Memory B cell (primary cell): ENCODE measurements around the gene MARVELD3.
"Not testable (repeated sequence)": the region's sequence is repeated elsewhere in the genome, so short reads cannot be mapped to it uniquely, and the experiment has no call there.

Experiments
- ATAC-seq: fragments of 150-1000 bp; cut with Tn5 transposase; 2 replicates; pipeline ENCODE4 v1.10.0; 2021; ENCODE audit warnings: low read depth, mild to moderate bottlenecking, moderate library complexity
- DNase-seq, 2 donors: peaks; one replicate each; pipeline ENCODE4 v3.0.0; 2022; ENCODE audit warnings: low spot score in 2 of 2
- H3K27ac Mint-ChIP-seq: one replicate; pipeline ENCODE4 v1.8.0; 2022; ENCODE audit warnings: mild to moderate bottlenecking, moderate library complexity, mixed read lengths
- H3K27me3 Mint-ChIP-seq: one replicate; pipeline ENCODE4 v1.8.0; 2022; ENCODE audit warnings: mixed read lengths
- H3K36me3 Mint-ChIP-seq: one replicate; pipeline ENCODE4 v1.8.0; 2022; ENCODE audit warnings: mild to moderate bottlenecking, mixed read lengths
- H3K4me1 Mint-ChIP-seq: one replicate; pipeline ENCODE4 v1.8.0; 2022; ENCODE audit warnings: mixed read lengths
- H3K4me3 Mint-ChIP-seq: one replicate; pipeline ENCODE4 v1.8.0; 2022; ENCODE audit warnings: mild to moderate bottlenecking, moderate library complexity, mixed read lengths
- H3K9me3 Mint-ChIP-seq: one replicate; pipeline ENCODE4 v1.8.0; 2022; ENCODE audit warnings: mixed read lengths

The MARVELD3 gene

GRCh38 chr16:71671165-71671564 is 45.2 kb downstream of the MARVELD3 start:
- ATAC-seq, result no peak
- Mint-ChIP-seq H3K36me3 (peaks cover 39% of the 10 kb centered on the region), H3K27ac (no peak overlapping the region), H3K27me3 (no peaks in the 10 kb centered on the region), H3K4me3 (no peak overlapping the region), H3K9me3 (no peaks in the 10 kb centered on the region), H3K4me1 (no peaks in the 10 kb centered on the region)
- no peak for DNase-seq

- Mint-ChIP-seq H3K4me3 (no peak overlapping the region), H3K9me3 (no peaks in the 10 kb centered on the region), H3K27ac (no peak overlapping the region), H3K36me3 (peaks cover 37% of the 10 kb centered on the region), H3K4me1 (no peaks in the 10 kb centered on the region), H3K27me3 (no peaks in the 10 kb centered on the region)
- no peak for DNase-seq
- no peak for ATAC-seq
Observed at GRCh38 chr16:71672125-71672524, 46.1 kb downstream of the MARVELD3 start.

GRCh38 chr16:71672803-71673581 is 47.0 kb downstream of the MARVELD3 start:
- no peaks in the 10 kb centered on the region for H3K9me3 Mint-ChIP-seq
- no peaks in the 10 kb centered on the region for H3K4me1 Mint-ChIP-seq
- H3K27me3 Mint-ChIP-seq, result no peaks in the 10 kb centered on the region
- H3K4me3 Mint-ChIP-seq, result no peak overlapping the region
- H3K36me3 Mint-ChIP-seq, result peaks cover 37% of the 10 kb centered on the region
- no peak for DNase-seq
- no peak for ATAC-seq
- H3K27ac Mint-ChIP-seq, result no peak overlapping the region

- ATAC-seq (no peak), DNase-seq (no peak)
- H3K36me3 Mint-ChIP-seq, result peaks cover 38% of the 10 kb centered on the region
- no peaks in the 10 kb centered on the region for H3K9me3 Mint-ChIP-seq
- no peaks in the 10 kb centered on the region for H3K27me3 Mint-ChIP-seq
- no peak overlapping the region for H3K27ac Mint-ChIP-seq
- H3K4me3 Mint-ChIP-seq, result no peak overlapping the region
- H3K4me1 Mint-ChIP-seq, result no peaks in the 10 kb centered on the region
Observed at GRCh38 chr16:71673582-71673973, 47.6 kb downstream of the MARVELD3 start.

- H3K27me3 Mint-ChIP-seq, result no peaks in the 10 kb centered on the region
- H3K9me3 Mint-ChIP-seq, result no peaks in the 10 kb centered on the region
- H3K27ac Mint-ChIP-seq, result no peak overlapping the region
- H3K4me3 Mint-ChIP-seq, result no peak overlapping the region
- peaks cover 42% of the 10 kb centered on the region for H3K36me3 Mint-ChIP-seq
- H3K4me1 Mint-ChIP-seq, result no peaks in the 10 kb centered on the region
- ATAC-seq (no peak), DNase-seq (no peak)
Observed at GRCh38 chr16:71674229-71674628, 48.2 kb downstream of the MARVELD3 start.

- Mint-ChIP-seq H3K27ac (no peak overlapping the region), H3K36me3 (peaks cover 34% of the 10 kb centered on the region), H3K4me1 (no peaks in the 10 kb centered on the region), H3K9me3 (no peaks in the 10 kb centered on the region), H3K4me3 (no peak overlapping the region), H3K27me3 (no peaks in the 10 kb centered on the region)
- ATAC-seq (no peak), DNase-seq (no peak)
Observed at GRCh38 chr16:71675380-71675779, 49.4 kb downstream of the MARVELD3 start.

GRCh38 chr16:71676236-71676635 is 50.3 kb downstream of the MARVELD3 start:
- Mint-ChIP-seq H3K4me1 (no peaks in the 10 kb centered on the region), H3K36me3 (peaks cover 33% of the 10 kb centered on the region), H3K4me3 (no peak overlapping the region), H3K9me3 (no peaks in the 10 kb centered on the region), H3K27ac (no peak overlapping the region), H3K27me3 (no peaks in the 10 kb centered on the region)
- DNase-seq, result no peak
- no peak for ATAC-seq

GRCh38 chr16:71681360-71681759 is 55.4 kb downstream of the MARVELD3 start:
- Mint-ChIP-seq H3K9me3 (no peaks in the 10 kb centered on the region), H3K4me3 (no peak overlapping the region), H3K27ac (no peak overlapping the region), H3K36me3 (peaks cover 37% of the 10 kb centered on the region), H3K27me3 (no peaks in the 10 kb centered on the region), H3K4me1 (no peaks in the 10 kb centered on the region)
- ATAC-seq (no peak), DNase-seq (no peak)

- not testable (repeated sequence) for H3K27ac Mint-ChIP-seq, H3K4me1 Mint-ChIP-seq, ATAC-seq, H3K4me3 Mint-ChIP-seq, H3K9me3 Mint-ChIP-seq, DNase-seq, H3K27me3 Mint-ChIP-seq
- H3K36me3 Mint-ChIP-seq, result peaks cover 40% of the 10 kb centered on the region
Observed at GRCh38 chr16:71684280-71684679, 58.3 kb downstream of the MARVELD3 start.
